Neuron (in vitro differentiated cells): ENCODE results near the gene EN2.

ENCODE experiments used
- H2AFZ ChIP-seq: one replicate; pipeline ENCODE4 v1.6.1; 2013; ENCODE audit warnings: low read depth, mild to moderate bottlenecking, inconsistent platforms, low read length, moderate library complexity
- H3K27me3 ChIP-seq: one replicate; pipeline ENCODE4 v1.6.1; 2013; ENCODE audit warnings: low read length; ENCODE audit not compliant: insufficient read depth
- H3K36me3 ChIP-seq: one replicate; pipeline ENCODE4 v1.6.1; 2013; ENCODE audit warnings: low read length; ENCODE audit not compliant: insufficient read depth
- H3K4me1 ChIP-seq: one replicate; pipeline ENCODE4 v1.6.1; 2013; ENCODE audit warnings: low read length; ENCODE audit not compliant: insufficient read depth
- H3K4me3 ChIP-seq: 2 replicates; pipeline ENCODE4 v1.5.1; 2013; ENCODE audit warnings: mild to moderate bottlenecking, low read length, moderate library complexity
- H3K9me3 ChIP-seq: one replicate; pipeline ENCODE4 v1.6.1; 2013; ENCODE audit warnings: low read length

EN2 gene

DNA sequence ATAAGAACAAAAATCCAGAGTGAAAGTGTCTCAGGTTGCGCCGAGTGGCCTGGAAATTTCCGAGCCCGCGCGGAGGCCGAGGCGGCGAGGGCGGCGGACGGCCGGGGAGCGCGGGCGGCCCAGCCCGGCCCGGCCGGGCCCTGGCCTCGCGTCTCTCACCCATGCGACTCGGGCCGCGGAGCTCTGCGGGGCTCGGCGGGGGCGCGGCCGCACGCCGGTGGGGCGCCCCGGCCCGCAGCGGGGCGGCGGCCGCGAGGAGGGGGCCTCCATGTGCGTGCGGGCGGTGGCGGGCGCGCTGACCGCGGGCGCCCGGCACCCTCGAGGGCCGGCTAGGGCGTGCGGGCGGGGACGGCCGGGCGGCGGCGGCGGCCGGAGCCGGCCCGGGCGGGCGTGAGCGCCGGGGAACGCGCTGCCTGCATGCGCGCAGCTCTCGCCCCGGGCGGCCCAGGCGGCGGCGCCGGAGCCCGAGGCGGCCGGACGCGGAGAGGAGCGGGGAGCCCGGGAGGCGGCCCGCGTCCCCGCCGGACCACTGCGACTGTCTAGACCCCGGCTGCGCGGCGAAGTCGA is 302 bp upstream of the EN2 start:
- peaks cover 40% of the 10 kb centered on the region for H3K27me3 ChIP-seq
- peaks cover 9% of the 10 kb centered on the region for H3K36me3 ChIP-seq
- H3K9me3 ChIP-seq = no peaks in the 10 kb centered on the region
- peak overlapping the region; percentile 62 for H3K4me3 ChIP-seq
- H3K4me1 ChIP-seq = peaks cover 52% of the 10 kb centered on the region
- no peak overlapping the region for H2AFZ ChIP-seq

DNA sequence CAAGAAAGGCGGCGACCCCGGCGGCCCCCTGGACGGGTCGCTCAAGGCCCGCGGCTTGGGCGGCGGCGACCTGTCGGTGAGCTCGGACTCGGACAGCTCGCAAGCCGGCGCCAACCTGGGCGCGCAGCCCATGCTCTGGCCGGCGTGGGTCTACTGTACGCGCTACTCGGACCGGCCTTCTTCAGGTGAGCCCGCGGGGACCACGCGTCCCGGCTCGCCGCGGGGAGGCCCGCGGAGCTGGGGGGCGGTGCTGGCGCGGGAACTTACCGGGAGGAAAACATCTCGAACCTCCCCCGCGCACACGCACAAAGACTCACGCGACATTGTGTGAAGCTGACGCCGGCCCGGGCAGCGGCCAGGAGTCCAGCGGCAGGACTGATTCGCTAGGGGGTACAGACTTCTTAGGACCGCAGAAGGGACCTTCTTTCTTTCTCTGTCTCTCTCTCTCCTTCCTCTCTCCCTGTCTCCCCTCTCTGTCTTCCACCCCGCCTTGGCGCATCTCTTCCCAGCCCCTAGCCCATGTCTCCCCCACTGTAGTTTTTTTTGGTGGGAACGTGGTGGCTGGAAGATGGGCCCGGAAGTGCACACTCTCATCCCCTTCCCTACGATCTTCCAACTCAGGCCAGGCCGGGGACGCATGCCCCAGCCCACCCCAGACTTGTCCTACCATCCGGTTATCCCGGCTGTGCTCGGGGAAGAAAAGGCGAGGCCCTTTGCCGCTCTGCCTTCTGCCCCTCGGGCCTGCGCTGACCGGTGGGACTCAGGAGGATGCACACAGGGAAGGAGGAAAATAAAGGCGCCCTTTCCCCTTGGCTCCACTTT is 1.2 kb downstream of the EN2 start:
- H3K36me3 ChIP-seq = peaks cover 13% of the 10 kb centered on the region
- peaks cover 47% of the 10 kb centered on the region for H3K4me1 ChIP-seq
- peak overlapping the region; percentile 62 for H3K4me3 ChIP-seq
- H2AFZ ChIP-seq = peak overlapping the region; percentile 44
- H3K9me3 ChIP-seq = no peaks in the 10 kb centered on the region
- peaks cover 26% of the 10 kb centered on the region for H3K27me3 ChIP-seq

DNA sequence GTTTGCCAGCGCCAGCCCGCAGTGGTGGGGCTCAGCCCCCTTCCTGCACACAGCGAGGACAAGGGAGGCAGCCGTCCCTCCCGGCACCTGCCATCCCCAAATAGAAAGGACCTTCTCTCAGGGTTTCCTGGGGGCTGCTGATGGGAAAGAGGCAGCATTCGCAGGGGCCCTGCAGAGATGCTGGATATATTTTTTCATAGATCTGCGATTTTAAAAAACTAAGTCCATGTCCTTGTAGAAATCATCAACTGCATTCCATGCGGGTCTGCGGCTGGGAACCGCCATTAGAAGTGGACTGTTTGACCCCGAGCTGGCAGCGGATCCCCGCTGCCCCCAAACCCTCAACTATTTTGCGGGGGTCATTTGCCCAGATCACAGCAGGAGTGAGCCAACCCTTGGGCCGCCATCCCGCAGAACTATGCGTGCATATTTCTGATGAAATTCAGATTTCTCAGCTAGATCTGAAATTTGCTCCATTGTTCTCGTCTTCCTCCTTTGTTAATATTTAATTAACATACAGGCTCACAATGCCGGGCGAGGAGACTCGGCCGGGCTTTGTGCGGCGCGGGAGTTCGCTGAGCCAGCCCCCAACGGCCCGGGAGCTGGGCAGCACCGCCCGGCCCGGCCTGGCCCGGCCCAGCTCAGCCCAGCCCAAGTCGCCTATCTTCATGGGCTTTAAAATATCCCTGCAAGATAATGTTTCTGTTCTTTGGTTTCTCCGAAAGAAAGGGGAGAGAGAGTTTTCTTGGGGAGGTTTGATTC is 2.0 kb downstream of the EN2 start:
- Histone ChIP-seq H3K4me3 (peak overlapping the region; percentile 62), H2AFZ (peak overlapping the region; percentile 44), H3K36me3 (peaks cover 15% of the 10 kb centered on the region), H3K4me1 (peaks cover 40% of the 10 kb centered on the region), H3K27me3 (peaks cover 19% of the 10 kb centered on the region), H3K9me3 (no peaks in the 10 kb centered on the region)

GRCh38 chr7:155460926-155461613 is 3.1 kb downstream of the EN2 start:
- Histone ChIP-seq H3K27me3 (peaks cover 7% of the 10 kb centered on the region), H2AFZ (no peak overlapping the region), H3K9me3 (no peaks in the 10 kb centered on the region), H3K36me3 (peaks cover 17% of the 10 kb centered on the region), H3K4me3 (peak overlapping the region; percentile 62), H3K4me1 (peaks cover 32% of the 10 kb centered on the region)

- no peak overlapping the region for H2AFZ ChIP-seq
- H3K27me3 ChIP-seq = peaks cover 3% of the 10 kb centered on the region
- H3K4me3 ChIP-seq = no peak overlapping the region
- H3K9me3 ChIP-seq = no peaks in the 10 kb centered on the region
- H3K4me1 ChIP-seq = peaks cover 32% of the 10 kb centered on the region
- peaks cover 17% of the 10 kb centered on the region for H3K36me3 ChIP-seq
Measured at GRCh38 chr7:155461631-155462030, 3.7 kb downstream of the EN2 start.

DNA sequence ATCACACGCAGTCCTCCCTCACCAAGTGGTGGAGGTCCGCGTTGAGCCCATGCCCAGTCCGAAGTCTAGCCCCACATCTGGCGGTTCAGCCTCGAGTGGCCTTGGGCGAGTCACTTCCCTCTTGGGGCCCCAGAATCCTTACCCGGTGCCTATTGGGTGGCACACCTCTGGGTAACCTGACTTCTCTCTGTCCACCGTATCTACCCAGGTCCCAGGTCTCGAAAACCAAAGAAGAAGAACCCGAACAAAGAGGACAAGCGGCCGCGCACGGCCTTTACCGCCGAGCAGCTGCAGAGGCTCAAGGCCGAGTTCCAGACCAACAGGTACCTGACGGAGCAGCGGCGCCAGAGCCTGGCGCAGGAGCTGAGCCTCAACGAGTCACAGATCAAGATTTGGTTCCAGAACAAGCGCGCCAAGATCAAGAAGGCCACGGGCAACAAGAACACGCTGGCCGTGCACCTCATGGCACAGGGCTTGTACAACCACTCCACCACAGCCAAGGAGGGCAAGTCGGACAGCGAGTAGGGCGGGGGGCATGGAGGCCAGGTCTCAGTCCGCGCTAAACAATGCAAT is 4.3 kb downstream of the EN2 start:
- H2AFZ ChIP-seq = no peak overlapping the region
- no peak overlapping the region for H3K4me3 ChIP-seq
- H3K36me3 ChIP-seq = peaks cover 17% of the 10 kb centered on the region
- no peaks in the 10 kb centered on the region for H3K27me3 ChIP-seq
- peaks cover 27% of the 10 kb centered on the region for H3K4me1 ChIP-seq
- H3K9me3 ChIP-seq = no peaks in the 10 kb centered on the region

DNA sequence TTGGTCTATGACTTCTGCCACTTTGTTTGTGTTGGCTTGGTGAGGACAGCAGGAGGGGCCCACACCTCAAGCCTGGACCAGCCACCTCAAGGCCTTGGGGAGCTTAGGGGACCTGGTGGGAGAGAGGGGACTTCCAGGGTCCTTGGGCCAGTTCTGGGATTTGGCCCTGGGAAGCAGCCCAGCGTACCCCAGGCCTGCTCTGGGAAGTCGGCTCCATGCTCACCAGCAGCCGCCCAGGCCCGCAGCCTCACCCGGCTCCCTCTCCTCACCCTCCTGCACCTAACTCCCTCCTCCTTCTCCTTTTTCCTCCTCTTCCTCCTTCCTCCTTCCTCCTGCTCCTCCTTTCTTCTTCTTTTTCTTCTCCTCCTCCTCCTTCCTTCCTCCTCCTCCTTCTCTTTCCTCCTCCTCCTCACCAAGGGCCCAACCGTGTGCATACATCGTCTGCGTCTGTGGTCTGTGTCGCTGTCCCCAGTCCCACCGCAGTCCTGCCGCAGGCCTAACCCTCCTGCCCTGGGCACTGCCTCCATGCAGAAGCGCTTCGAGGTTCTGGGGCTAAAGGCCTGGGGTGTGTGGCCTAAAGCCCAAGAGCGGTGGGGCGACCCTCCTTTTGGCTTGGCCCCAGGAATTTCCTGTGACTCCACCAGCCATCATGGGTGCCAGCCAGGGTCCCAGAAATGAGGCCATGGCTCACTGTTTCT is 5.3 kb downstream of the EN2 start:
- H3K36me3 ChIP-seq = peaks cover 17% of the 10 kb centered on the region
- H2AFZ ChIP-seq = no peak overlapping the region
- no peak overlapping the region for H3K4me3 ChIP-seq
- no peaks in the 10 kb centered on the region for H3K9me3 ChIP-seq
- no peaks in the 10 kb centered on the region for H3K27me3 ChIP-seq
- H3K4me1 ChIP-seq = peaks cover 27% of the 10 kb centered on the region

- no peaks in the 10 kb centered on the region for H3K27me3 ChIP-seq
- no peak overlapping the region for H2AFZ ChIP-seq
- peaks cover 35% of the 10 kb centered on the region for H3K4me1 ChIP-seq
- no peak overlapping the region for H3K4me3 ChIP-seq
- H3K9me3 ChIP-seq = no peaks in the 10 kb centered on the region
- H3K36me3 ChIP-seq = peaks cover 17% of the 10 kb centered on the region
Measured at GRCh38 chr7:155464183-155464582, 6.3 kb downstream of the EN2 start.

DNA sequence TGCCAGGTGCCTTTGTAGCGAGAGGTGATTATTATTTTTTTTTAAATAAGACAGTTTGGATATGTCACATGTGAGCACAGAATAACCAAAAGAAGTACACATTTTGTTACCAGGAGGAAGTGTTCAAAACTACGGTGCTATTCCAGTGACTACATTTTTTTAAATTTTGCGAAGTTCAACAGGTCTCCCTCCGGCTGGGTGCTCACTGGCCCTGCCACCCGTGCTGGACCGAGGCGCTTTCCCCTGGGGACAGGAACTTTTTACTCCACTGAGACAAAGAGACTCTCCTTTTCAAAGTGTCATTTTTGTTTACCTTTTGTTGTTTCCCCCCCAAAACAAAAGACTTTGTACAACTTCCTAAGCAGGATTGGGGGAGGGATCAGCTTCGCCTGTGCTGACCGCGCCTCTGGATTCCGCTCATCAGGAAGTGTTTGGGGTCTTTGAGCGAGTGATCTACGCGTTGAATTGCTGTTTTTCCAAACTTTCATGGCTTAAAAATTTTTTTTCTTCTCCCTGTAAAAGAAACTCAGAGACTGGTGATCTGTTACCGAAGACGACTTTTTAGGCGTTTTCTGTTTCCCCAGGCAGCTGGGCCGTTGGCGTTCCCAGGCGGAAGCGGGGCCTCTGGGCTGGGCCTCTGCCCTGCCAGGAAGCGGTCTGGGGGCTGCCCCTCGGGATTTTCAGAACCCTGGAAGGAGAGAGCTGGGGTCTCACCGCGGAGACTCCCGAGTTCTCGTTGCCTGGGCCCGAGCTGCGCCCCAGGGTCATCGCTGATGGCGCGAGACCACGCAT is 7.2 kb downstream of the EN2 start:
- Histone ChIP-seq H3K4me3 (no peak overlapping the region), H3K27me3 (no peaks in the 10 kb centered on the region), H3K9me3 (no peaks in the 10 kb centered on the region), H3K4me1 (peaks cover 32% of the 10 kb centered on the region), H3K36me3 (peaks cover 17% of the 10 kb centered on the region), H2AFZ (no peak overlapping the region)

DNA sequence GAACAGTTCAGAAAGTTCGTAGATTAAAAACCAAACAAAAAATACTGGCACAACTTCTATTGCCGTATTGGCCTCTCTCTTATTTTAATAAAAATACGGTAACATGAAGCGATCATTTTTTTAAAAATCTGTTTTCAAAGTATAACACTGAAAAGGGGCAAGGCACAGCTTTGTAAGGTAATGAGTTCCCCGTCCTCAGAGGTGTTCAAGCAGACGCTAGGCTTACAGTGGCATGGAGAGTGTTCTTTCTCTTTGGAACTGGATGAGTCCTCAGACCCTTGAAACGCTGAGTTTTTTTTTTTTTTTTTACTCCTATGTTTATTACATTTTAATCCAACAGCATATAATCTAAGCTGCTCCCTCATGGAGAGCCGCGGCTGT is 7.8 kb downstream of the EN2 start:
- no peak overlapping the region for H3K4me3 ChIP-seq
- peaks cover 17% of the 10 kb centered on the region for H3K36me3 ChIP-seq

GRCh38 chr7:155466142-155466813 is 8.3 kb downstream of the EN2 start:
- no peaks in the 10 kb centered on the region for H3K9me3 ChIP-seq
- no peaks in the 10 kb centered on the region for H3K27me3 ChIP-seq
- peak overlapping the region; percentile 84 for H3K4me3 ChIP-seq
- H3K36me3 ChIP-seq = peaks cover 17% of the 10 kb centered on the region
- H2AFZ ChIP-seq = peak overlapping the region; percentile 67
- peaks cover 30% of the 10 kb centered on the region for H3K4me1 ChIP-seq

More for the DNA sequence above, 7.8 kb downstream of the EN2 start:
- H3K9me3 ChIP-seq = no peaks in the 10 kb centered on the region
- H3K4me1 ChIP-seq = peaks cover 30% of the 10 kb centered on the region
- H2AFZ ChIP-seq = no peak overlapping the region
- H3K27me3 ChIP-seq = no peaks in the 10 kb centered on the region
